KMS-11 (cell line): ENCODE results near the gene MADCAM1.

Experiments used
- H2AFZ ChIP-seq: fragments of 200-600 bp; sonication (generic); 2 replicates; pipeline ENCODE4 v1.6.1; 2016; ENCODE audit warnings: antibody characterized with exemption, mixed run types, low read depth
- H3K27ac ChIP-seq: fragments of 200-600 bp; sonication (generic); 2 replicates; pipeline ENCODE4 v1.6.1; 2016; ENCODE audit warnings: mild to moderate bottlenecking, mixed run types
- H3K27me3 ChIP-seq: fragments of 200-600 bp; sonication (generic); 2 replicates; pipeline ENCODE4 v1.6.1; 2017; ENCODE audit warnings: mild to moderate bottlenecking, low read depth, mixed run types, moderate library complexity; ENCODE audit not compliant: insufficient read depth
- H3K36me3 ChIP-seq: fragments of 200-600 bp; sonication (generic); 2 replicates; pipeline ENCODE4 v1.6.1; 2017; ENCODE audit warnings: mild to moderate bottlenecking, mixed run types; ENCODE audit not compliant: insufficient read depth
- H3K4me1 ChIP-seq: fragments of 200-600 bp; sonication (generic); 2 replicates; pipeline ENCODE4 v1.6.1; 2016; ENCODE audit warnings: mild to moderate bottlenecking, low read depth, mixed run types; ENCODE audit not compliant: poor library complexity, severe bottlenecking
- H3K4me2 ChIP-seq: fragments of 200-600 bp; sonication (generic); 2 replicates; pipeline ENCODE4 v1.7.0; 2016; ENCODE audit warnings: mild to moderate bottlenecking, mixed run types
- H3K4me3 ChIP-seq: fragments of 200-600 bp; sonication (generic); IDR thresholded peaks from 2 replicates; pipeline ENCODE4 v1.6.1; 2017; ENCODE audit warnings: low read depth, low read length, mixed read lengths; ENCODE audit not compliant: insufficient read depth
- H3K79me2 ChIP-seq: fragments of 200-600 bp; sonication (generic); 2 replicates; pipeline ENCODE4 v1.6.1; 2016; ENCODE audit warnings: low read depth, mixed run types; ENCODE audit not compliant: insufficient read depth
- H3K9ac ChIP-seq: fragments of 200-600 bp; sonication (generic); 2 replicates; pipeline ENCODE4 v1.6.1; 2016; ENCODE audit warnings: mild to moderate bottlenecking, mixed run types
- H4K20me1 ChIP-seq: fragments of 200-600 bp; sonication (generic); 2 replicates; pipeline ENCODE4 v1.6.1; 2016; ENCODE audit warnings: mild to moderate bottlenecking, mixed run types; ENCODE audit not compliant: insufficient read depth
- CTCF ChIP-seq: fragments of 200-600 bp; sonication (generic); conservative IDR thresholded peaks from 2 replicates; pipeline ENCODE4 v1.6.1; 2017; ENCODE audit warnings: low read depth, mild to moderate bottlenecking, antibody characterized with exemption, low read length, moderate library complexity, mixed read lengths

MADCAM1 gene

DNA sequence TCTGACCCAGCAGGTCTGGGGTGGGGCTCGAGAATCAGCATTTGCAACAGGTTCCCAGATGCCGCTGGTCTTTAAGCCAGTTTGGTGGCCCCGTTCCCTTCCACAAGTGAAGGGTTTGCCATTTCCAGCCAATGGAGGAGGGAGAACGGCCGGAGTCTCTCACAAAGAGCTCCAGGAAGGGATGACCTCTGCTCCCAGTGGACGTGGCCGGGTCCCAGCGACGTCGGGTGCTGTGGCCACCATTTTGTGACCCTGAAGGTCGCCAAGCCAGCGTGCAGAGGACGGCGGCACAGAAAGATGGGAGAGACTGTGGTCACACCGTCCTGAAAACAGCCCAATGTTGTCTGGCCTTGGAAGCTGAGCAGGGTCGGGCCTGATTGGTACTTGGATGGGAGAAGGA is 43.5 kb upstream of the MADCAM1 start:
- Histone ChIP-seq H3K36me3 (no peaks in the 10 kb centered on the region), H3K4me1 (no peaks in the 10 kb centered on the region), H3K79me2 (no peaks in the 10 kb centered on the region), H3K4me3 (no peak overlapping the region), H2AFZ (no peak overlapping the region), H3K27ac (no peak overlapping the region), H4K20me1 (no peaks in the 10 kb centered on the region), H3K27me3 (peaks cover 31% of the 10 kb centered on the region), H3K4me2 (no peak overlapping the region), H3K9ac (no peak overlapping the region)
- TF ChIP-seq CTCF, result no peak

GRCh38 chr19:453606-454005 is 42.7 kb upstream of the MADCAM1 start:
- Histone ChIP-seq H3K79me2 (no peaks in the 10 kb centered on the region), H4K20me1 (no peaks in the 10 kb centered on the region), H3K4me2 (no peak overlapping the region), H3K27me3 (peaks cover 24% of the 10 kb centered on the region), H3K4me1 (no peaks in the 10 kb centered on the region), H2AFZ (no peak overlapping the region), H3K4me3 (no peak overlapping the region), H3K9ac (no peak overlapping the region), H3K36me3 (no peaks in the 10 kb centered on the region), H3K27ac (no peak overlapping the region)
- no peak for TF ChIP-seq CTCF

DNA sequence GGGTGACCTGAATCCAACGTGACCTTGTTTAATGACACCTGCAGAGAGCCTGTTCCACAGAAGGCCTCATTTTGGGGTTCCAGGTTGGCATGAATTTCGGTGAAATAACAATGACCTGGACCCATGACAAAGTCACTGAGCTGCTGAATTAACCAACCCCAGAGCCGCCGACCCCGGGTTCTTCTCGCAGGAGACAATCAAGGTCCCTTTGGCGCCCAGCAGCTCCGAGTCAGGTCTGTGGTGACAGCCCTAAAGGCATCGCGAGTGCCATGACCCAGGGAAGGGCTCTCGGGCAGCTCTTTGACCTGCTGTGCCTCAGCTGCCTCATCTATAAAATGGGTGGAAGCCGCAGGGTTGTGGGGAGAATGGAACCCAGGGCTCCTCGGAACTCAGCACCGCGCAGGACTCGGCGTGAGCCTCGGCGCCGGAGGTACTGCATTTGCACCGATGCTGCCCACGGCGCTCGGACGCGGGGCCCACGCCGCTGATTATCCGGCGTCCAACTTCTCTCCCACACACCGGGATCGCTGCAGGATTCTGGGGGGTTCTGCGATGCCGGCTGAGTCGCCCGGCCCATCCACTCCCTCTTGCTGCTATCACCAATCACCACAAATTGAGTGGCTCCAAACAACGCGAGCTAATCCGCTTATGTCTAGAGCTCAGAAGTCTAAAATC is 41.1 kb upstream of the MADCAM1 start:
- Histone ChIP-seq H3K27me3 (peaks cover 24% of the 10 kb centered on the region), H3K4me2 (no peak overlapping the region), H3K4me1 (no peaks in the 10 kb centered on the region), H3K9ac (no peak overlapping the region), H3K27ac (no peak overlapping the region), H3K36me3 (no peaks in the 10 kb centered on the region), H3K4me3 (no peak overlapping the region), H4K20me1 (no peaks in the 10 kb centered on the region), H2AFZ (no peak overlapping the region), H3K79me2 (no peaks in the 10 kb centered on the region)
- no peak for TF ChIP-seq CTCF

GRCh38 chr19:455851-456546 is 40.3 kb upstream of the MADCAM1 start:
- Histone ChIP-seq H3K9ac (no peak overlapping the region), H2AFZ (no peak overlapping the region), H3K4me3 (no peak overlapping the region), H3K79me2 (no peaks in the 10 kb centered on the region), H3K36me3 (no peaks in the 10 kb centered on the region), H3K27me3 (peaks cover 24% of the 10 kb centered on the region), H3K27ac (no peak overlapping the region), H3K4me1 (no peaks in the 10 kb centered on the region), H3K4me2 (no peak overlapping the region), H4K20me1 (no peaks in the 10 kb centered on the region)
- TF ChIP-seq CTCF, result no peak
